GM12878 (cell line): Measurements from ENCODE around the gene CD84. TPM values are rescaled to one million over a fixed set of nuclear protein-coding genes. Genes with fewer than 3 reads are reported as not detected.
A peak's percentile ranks its signal among the peaks of the same experiment; 100 is the strongest.

Experiments
- ASH2L ChIP-seq: fragments of 300-600, 200-600 bp; sonication (generic); IDR thresholded peaks from 2 replicates; pipeline ENCODE4 v1.6.1; 2017; ENCODE audit warnings: low read depth, mild to moderate bottlenecking, borderline replicate concordance
- BHLHE40 ChIP-seq, 2 experiments: fragments of 450-650 bp in 1 of 2; IDR thresholded peaks; 2 replicates each; pipeline ENCODE4 v1.6.1; 2011 to 2017; ENCODE audit warnings: low read depth in 2 of 2, borderline replicate concordance in 1 of 2, improper control_type of control experiment in 1 of 2, low read length in 1 of 2, mild to moderate bottlenecking in 1 of 2
- CBFB ChIP-seq: IDR thresholded peaks from 2 replicates; pipeline ENCODE4 v1.6.1; 2016; ENCODE audit warnings: antibody characterized with exemption, low read depth
- CBX5 ChIP-seq: sonication (generic); IDR thresholded peaks from 2 replicates; pipeline ENCODE4 v1.6.1; 2016; ENCODE audit warnings: low read depth, moderate library complexity, mild to moderate bottlenecking, inconsistent platforms
- CUX1 ChIP-seq: IDR thresholded peaks from 2 replicates; pipeline ENCODE4 v1.6.1; 2012; ENCODE audit warnings: improper control_type of control experiment, low read depth, low read length; ENCODE audit not compliant: insufficient replicate concordance
- E2F4 ChIP-seq: IDR thresholded peaks from 2 replicates; pipeline ENCODE4 v1.6.1; 2012; ENCODE audit warnings: low read depth, low read length, improper control_type of control experiment
- FOS ChIP-seq: IDR thresholded peaks from 3 replicates; pipeline ENCODE4 v1.6.1; 2011; ENCODE audit warnings: borderline replicate concordance; ENCODE audit not compliant: insufficient read length; ENCODE audit errors: extremely low read depth
- GABPA ChIP-seq: IDR thresholded peaks from 2 replicates; pipeline ENCODE4 v1.6.1; 2014; ENCODE audit warnings: antibody characterized with exemption, low read depth, mild to moderate bottlenecking, inconsistent platforms
- MTA2 ChIP-seq: fragments of 450-650 bp; IDR thresholded peaks from 2 replicates; pipeline ENCODE4 v1.6.1; 2016; ENCODE audit warnings: low read depth, mild to moderate bottlenecking, moderate library complexity
- NRF1 ChIP-seq: conservative IDR thresholded peaks from 2 replicates; pipeline ENCODE4 v1.6.1; 2011; ENCODE audit warnings: mild to moderate bottlenecking, low read depth, low read length, improper control_type of control experiment
- PAX5 ChIP-seq: IDR thresholded peaks from 2 replicates; pipeline ENCODE4 v1.6.1; 2011; ENCODE audit warnings: low read depth, low read length, borderline replicate concordance
- RCOR1 ChIP-seq: conservative IDR thresholded peaks from 2 replicates; pipeline ENCODE4 v1.6.1; 2012; ENCODE audit warnings: low read depth, low read length, improper control_type of control experiment
- SIN3A ChIP-seq: IDR thresholded peaks from 2 replicates; pipeline ENCODE4 v1.6.1; 2012; ENCODE audit warnings: low read depth, low read length, improper control_type of control experiment
- TAF1 ChIP-seq: IDR thresholded peaks from 2 replicates; pipeline ENCODE4 v1.6.1; 2011; ENCODE audit warnings: mild to moderate bottlenecking, low read depth, low read length, borderline replicate concordance
- TCF7 ChIP-seq: IDR thresholded peaks from 2 replicates; pipeline ENCODE4 v1.6.1; 2014; ENCODE audit warnings: antibody characterized with exemption, borderline replicate concordance
- WRNIP1 ChIP-seq: IDR thresholded peaks from 2 replicates; pipeline ENCODE4 v1.6.1; 2011; ENCODE audit warnings: low read depth, low read length, improper control_type of control experiment, borderline replicate concordance
- ZBTB11 ChIP-seq: fragments of 450-650 bp; formaldehyde crosslinking; IDR thresholded peaks from 2 replicates; pipeline ENCODE4 v1.5.0; 2022; ENCODE audit warnings: mild to moderate bottlenecking, missing genetic modification characterization
- ZNF24 ChIP-seq: fragments of 450-650 bp; IDR thresholded peaks from 2 replicates; pipeline ENCODE4 v1.6.1; 2017; ENCODE audit warnings: antibody characterized with exemption, mild to moderate bottlenecking
- polyA plus RNA-seq, 11 experiments: library from polyadenylated mRNA; depleted of rRNA in 4 of 11; unstranded in 6 of 11; stranded (reverse) in 5 of 11; fragments of >200 nt; fragmentation: Nextera tagmentation in 4 of 11; fragmentation: Illumina TruSeq in 1 of 11; extraction: Ambion mirVana in 4 of 11; extraction: Trizol in 1 of 11; gene quantifications; 1 replicate in 1 of 11; 2 replicates in 10 of 11; pipeline versions ENCODE4 v1.2.1 to v1.2.3, GENCODE V29; 2011 to 2016; ENCODE audit warnings: inconsistent platforms in 2 of 11, missing spikeins in 2 of 11, low read depth in 1 of 11
- total RNA-seq, 4 experiments: library from RNA; depleted of rRNA in 3 of 4; stranded (reverse); fragments of >200 nt in 3 of 4; fragmentation: Illumina TruSeq in 1 of 4; extraction: Trizol in 1 of 4; gene quantifications; 2 replicates each; pipeline versions ENCODE4 v1.2.1 to v1.2.3, GENCODE V29; 2013 to 2021
- TF ChIP-seq, protein P1 (sequence below): IDR thresholded peaks from 2 replicates; pipeline ENCODE4 v1.6.1; 2011; ENCODE audit warnings: borderline replicate concordance, low read depth, mild to moderate bottlenecking, moderate library complexity, mixed read lengths, low read length; ENCODE audit not compliant: insufficient read depth; ENCODE audit errors: extremely low read length

Gene CD84
- total and polyA plus RNA-seq, 10 of the 15 experiments (the other 5 are each of a cell fraction or from before 2014, with no cell fraction given): 3.4 to 20.3 (median 11.7) TPM

GRCh38 chr1:160625725-160626498, 46.6 kb upstream of the CD84 start (continued):
- TF ChIP-seq PAX5: peak; percentile 31; the same call in 1 of the 2 replicates
- TF ChIP-seq GABPA: 0 out of 2 replicates have a peak, but pooled peaks have one; percentile 12
- TF ChIP-seq BHLHE40 (IDR thresholded peaks at IDR 0.05; ENCODE audit: borderline replicate concordance in 1 of 2, low read depth in 2 of 2, low read length in 1 of 2): no peak
- TF ChIP-seq E2F4: no peak
- TF ChIP-seq TAF1: 0 out of 2 replicates have a peak, but pooled peaks have one; percentile 17
- TF ChIP-seq TCF7: no peak
- TF ChIP-seq CBFB: no peak
- peak; percentile 32 for TF ChIP-seq ZBTB11 (CRISPR knock-in tag)
- TF ChIP-seq ASH2L: no peak
- no peak for TF ChIP-seq NRF1
- TF ChIP-seq WRNIP1: no peak
- peak; percentile 51 for TF ChIP-seq MTA2
- no peak for TF ChIP-seq ZNF24
- no peak for TF ChIP-seq FOS
- no peak for TF ChIP-seq SIN3A
- TF ChIP-seq, protein P1, sequence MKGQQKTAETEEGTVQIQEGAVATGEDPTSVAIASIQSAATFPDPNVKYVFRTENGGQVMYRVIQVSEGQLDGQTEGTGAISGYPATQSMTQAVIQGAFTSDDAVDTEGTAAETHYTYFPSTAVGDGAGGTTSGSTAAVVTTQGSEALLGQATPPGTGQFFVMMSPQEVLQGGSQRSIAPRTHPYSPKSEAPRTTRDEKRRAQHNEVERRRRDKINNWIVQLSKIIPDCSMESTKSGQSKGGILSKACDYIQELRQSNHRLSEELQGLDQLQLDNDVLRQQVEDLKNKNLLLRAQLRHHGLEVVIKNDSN: no peak
- TF ChIP-seq CBX5: no peak
- peak; percentile 73 for TF ChIP-seq CUX1
- TF ChIP-seq RCOR1: no peak
